ENCODE data around the gene AKAP7. TPM values are rescaled to one million over a fixed set of nuclear protein-coding genes. Genes with fewer than 3 reads are reported as not detected.

Gene AKAP7
- total RNA-seq, 4 donors from 2014 or later, result 2.2 to 5.7 (median 3.1) TPM

- H3K4me3 ChIP-seq (ENCODE audit: low read depth, poor library complexity, severe bottlenecking), result no peak overlapping the region
- 77 to 87% methylated on average over 4 of the region's 4 CpGs for WGBS, 2 donors
- intact Hi-C loops (cut with DNase I; ENCODE audit: low total_unique reads), result no loop called here
- no peak for TF ChIP-seq CTCF (IDR thresholded peaks at IDR 0.05)
- TF ChIP-seq POLR2A (IDR thresholded peaks at IDR 0.05), result no peak
- no peak for DNase-seq (ENCODE audit: low spot score in 2 of 2)
Observed at GRCh38 chr6:131103296-131103695, 32.0 kb upstream of the AKAP7 start.

- TF ChIP-seq CTCF (IDR thresholded peaks at IDR 0.05) (no peak), POLR2A (IDR thresholded peaks at IDR 0.05) (no peak)
- DNase-seq (ENCODE audit: low spot score in 2 of 2), result no peak
- intact Hi-C loops (cut with DNase I; ENCODE audit: low total_unique reads), result no loop called here
- 100% methylated on average over 1 of the region's 1 CpG for WGBS, 2 donors
- no peak overlapping the region for H3K4me3 ChIP-seq (ENCODE audit: low read depth, poor library complexity, severe bottlenecking)
Observed at GRCh38 chr6:131103901-131104300, 31.4 kb upstream of the AKAP7 start.

GRCh38 chr6:131107151-131107550 lies 28.1 kb upstream of the AKAP7 start:
- 57 to 75% methylated on average over 1 of the region's 1 CpG for WGBS, 2 donors
- no peak overlapping the region for H3K4me3 ChIP-seq (ENCODE audit: low read depth, poor library complexity, severe bottlenecking)
- no peak for TF ChIP-seq CTCF (IDR thresholded peaks at IDR 0.05)
- TF ChIP-seq POLR2A (IDR thresholded peaks at IDR 0.05), result no peak
- no peak for DNase-seq (ENCODE audit: low spot score in 2 of 2)
- intact Hi-C loops (cut with DNase I; ENCODE audit: low total_unique reads), result no loop called here

- 60 to 77% methylated on average over 1 of the region's 1 CpG for WGBS, 2 donors
- no peak overlapping the region for H3K4me3 ChIP-seq (ENCODE audit: low read depth, poor library complexity, severe bottlenecking)
- intact Hi-C loops (cut with DNase I; ENCODE audit: low total_unique reads), result loop anchor here (10.0 kb wide), 1 partner anchor 227 kb away; no protein-coding TSS in a partner anchor
Observed at GRCh38 chr6:131112249-131112648, 23.0 kb upstream of the AKAP7 start.

GRCh38 chr6:131115651-131116050 lies 19.6 kb upstream of the AKAP7 start:
- DNase-seq (ENCODE audit: low spot score in 2 of 2), result no peak
- no peak overlapping the region for H3K4me3 ChIP-seq (ENCODE audit: low read depth, poor library complexity, severe bottlenecking)
- intact Hi-C loops (cut with DNase I; ENCODE audit: low total_unique reads), result loop anchor here (10.0 kb wide), 1 partner anchor 231 kb away; no protein-coding TSS in a partner anchor
- WGBS, 2 donors, result 90 to 93% methylated on average over 1 of the region's 1 CpG
- TF ChIP-seq POLR2A (IDR thresholded peaks at IDR 0.05) (no peak), CTCF (IDR thresholded peaks at IDR 0.05) (no peak)

More at GRCh38 chr6:131112249-131112648, 23.0 kb upstream of the AKAP7 start:
- TF ChIP-seq POLR2A (IDR thresholded peaks at IDR 0.05), result no peak
- DNase-seq (ENCODE audit: low spot score in 2 of 2), result no peak

- TF ChIP-seq CTCF (IDR thresholded peaks at IDR 0.05) (no peak), POLR2A (IDR thresholded peaks at IDR 0.05) (no peak)
- no peak overlapping the region for H3K4me3 ChIP-seq (ENCODE audit: low read depth, poor library complexity, severe bottlenecking)
- 83 to 84% methylated on average over 2 of the region's 2 CpGs for WGBS, 2 donors
- no peak for DNase-seq (ENCODE audit: low spot score in 2 of 2)
- intact Hi-C loops (cut with DNase I; ENCODE audit: low total_unique reads), result loop anchor here (10.0 kb wide), 1 partner anchor 232 kb away; no protein-coding TSS in a partner anchor
Observed at GRCh38 chr6:131116321-131116720, 18.9 kb upstream of the AKAP7 start.

All from lower leg skin (tissue), 4 donors.